ENCODE measurements around the gene EPS15.

The EPS15 gene

DNA sequence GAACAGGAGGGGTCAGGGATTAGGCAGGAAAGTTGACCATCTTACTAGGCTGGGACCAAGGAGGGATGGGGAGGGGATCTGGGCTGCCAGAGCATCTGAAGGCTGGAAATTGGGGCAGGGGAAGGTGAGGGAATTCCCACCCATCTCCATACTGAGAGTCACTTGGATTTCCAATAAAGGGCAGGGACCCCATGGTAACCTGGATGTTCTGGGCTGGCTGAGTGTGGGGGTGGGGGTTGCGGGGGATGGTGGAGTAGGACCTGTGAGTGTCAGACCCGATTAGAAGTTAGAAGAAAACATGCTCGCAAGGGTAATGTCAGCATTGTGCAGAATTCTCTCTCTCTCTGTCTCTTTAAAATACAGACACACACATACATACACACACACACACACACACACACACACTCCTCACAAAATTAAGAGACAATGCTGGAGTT is 40.0 kb upstream of the EPS15 start:
- Histone ChIP-seq H3K79me2 (ENCODE audit: control insufficient read depth, insufficient read depth, low read length, unreplicated experiment) (no peaks in the 10 kb centered on the region), H3K27ac (ENCODE audit: low read depth, low read length) (peak overlapping the region; percentile 83), H3K4me1 (ENCODE audit: control insufficient read depth, insufficient read depth, low read length, unreplicated experiment) (peaks cover 41% of the 10 kb centered on the region), H3K4me3 (ENCODE audit: low read depth, low read length) (peak overlapping the region; percentile 22; the same call in 1 of the 2 replicates), H3K36me3 (ENCODE audit: insufficient read depth, low read length) (no peaks in the 10 kb centered on the region), H3K27me3 (ENCODE audit: insufficient read depth, low read length) (no peaks in the 10 kb centered on the region), H2AFZ (ENCODE audit: low read length, unreplicated experiment) (peak overlapping the region; percentile 16)

DNA sequence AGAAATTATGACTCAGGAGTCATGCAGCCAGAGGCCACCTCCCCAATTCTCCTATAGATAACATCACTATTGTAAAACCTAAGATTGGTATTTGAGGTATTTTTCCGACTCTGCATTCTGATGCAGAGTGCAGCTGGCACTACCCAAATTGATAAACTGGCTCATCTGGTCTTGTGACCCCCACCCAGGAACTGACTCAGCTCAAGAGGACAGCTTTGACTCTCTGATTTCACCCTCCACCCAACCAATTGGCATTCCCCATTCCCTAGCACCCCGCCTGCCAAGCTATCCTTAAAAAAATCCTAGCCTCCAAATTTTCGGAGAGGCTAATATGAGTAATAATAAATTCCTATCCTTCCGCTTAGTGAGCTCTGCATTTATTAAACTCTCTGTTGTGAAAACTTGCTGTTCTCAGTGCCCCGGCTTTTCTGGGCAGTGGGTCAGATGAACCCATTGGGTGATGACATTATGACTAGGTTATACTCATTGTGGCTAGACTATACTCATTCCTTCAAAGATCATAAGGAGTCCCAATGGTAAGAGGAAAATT is 39.4 kb upstream of the EPS15 start:
- H3K4me1 ChIP-seq (ENCODE audit: control insufficient read depth, insufficient read depth, low read length, unreplicated experiment) = peaks cover 35% of the 10 kb centered on the region
- peak overlapping the region; percentile 29 for H2AFZ ChIP-seq (ENCODE audit: low read length, unreplicated experiment)
- H3K36me3 ChIP-seq (ENCODE audit: insufficient read depth, low read length) = no peaks in the 10 kb centered on the region
- H3K4me3 ChIP-seq (ENCODE audit: low read depth, low read length) = peak overlapping the region; percentile 29
- H3K79me2 ChIP-seq (ENCODE audit: control insufficient read depth, insufficient read depth, low read length, unreplicated experiment) = no peaks in the 10 kb centered on the region
- H3K27me3 ChIP-seq (ENCODE audit: insufficient read depth, low read length) = no peaks in the 10 kb centered on the region
- H3K27ac ChIP-seq (ENCODE audit: low read depth, low read length) = peak overlapping the region; percentile 83

DNA sequence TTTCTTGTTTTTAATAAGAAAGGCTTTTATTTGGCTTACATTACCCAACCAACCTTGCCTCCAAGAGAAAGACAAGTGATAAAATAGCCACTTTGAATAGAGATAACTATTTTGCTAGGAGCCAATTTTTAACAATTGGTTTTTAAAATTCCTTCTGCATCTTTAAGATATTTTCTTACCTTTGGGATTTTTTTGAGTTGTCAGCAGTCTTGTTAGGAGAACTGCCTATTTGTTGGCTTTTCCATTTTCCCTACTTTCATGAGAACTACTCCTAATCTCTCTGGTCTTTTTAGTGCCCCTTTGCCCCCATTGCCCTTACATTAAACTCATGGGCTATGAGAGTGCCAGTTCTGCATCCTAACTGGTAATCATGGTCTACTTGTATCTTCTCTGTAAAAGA is 38.1 kb upstream of the EPS15 start:
- Histone ChIP-seq H3K4me3 (ENCODE audit: low read depth, low read length) (no peak overlapping the region), H3K36me3 (ENCODE audit: insufficient read depth, low read length) (no peaks in the 10 kb centered on the region), H3K4me1 (ENCODE audit: control insufficient read depth, insufficient read depth, low read length, unreplicated experiment) (peaks cover 32% of the 10 kb centered on the region), H3K79me2 (ENCODE audit: control insufficient read depth, insufficient read depth, low read length, unreplicated experiment) (no peaks in the 10 kb centered on the region), H2AFZ (ENCODE audit: low read length, unreplicated experiment) (no peak overlapping the region), H3K27ac (ENCODE audit: low read depth, low read length) (peak overlapping the region; percentile 83), H3K27me3 (ENCODE audit: insufficient read depth, low read length) (no peaks in the 10 kb centered on the region)

DNA sequence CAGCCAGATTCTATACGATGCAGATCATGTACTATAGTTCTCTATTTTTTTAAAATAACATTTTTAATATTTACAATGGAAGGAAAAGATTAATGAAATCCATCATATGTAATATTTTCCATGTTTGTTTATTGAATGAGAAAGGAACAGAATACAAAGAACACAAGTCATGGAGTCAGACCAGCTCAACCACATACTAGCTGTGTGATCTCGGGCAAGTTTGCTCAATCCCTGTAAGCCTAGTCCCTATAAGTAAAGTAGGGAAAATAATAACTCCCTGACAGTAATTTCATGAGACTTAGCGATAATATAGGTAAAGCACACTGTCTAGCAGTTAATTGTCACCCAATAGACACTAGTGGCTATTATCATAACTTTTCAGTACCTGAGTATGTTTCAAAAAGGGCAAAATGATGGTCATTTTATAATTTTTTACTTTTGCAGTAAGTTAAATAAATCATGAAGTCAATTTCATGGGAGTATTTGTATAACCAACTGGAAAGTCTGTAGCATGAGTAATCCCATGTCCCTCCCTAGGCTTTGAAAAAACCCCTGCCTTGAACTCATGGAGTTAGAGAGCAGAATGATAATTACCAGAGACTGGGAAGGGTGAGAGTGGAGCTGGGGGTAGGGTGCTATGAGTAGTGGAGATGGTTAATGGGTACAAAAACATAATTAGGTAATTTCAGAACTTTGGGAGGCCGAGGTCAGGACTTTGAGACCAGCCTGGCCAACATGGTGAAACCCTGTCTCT is 37.0 kb upstream of the EPS15 start:
- no peaks in the 10 kb centered on the region for H3K27me3 ChIP-seq (ENCODE audit: insufficient read depth, low read length)
- no peaks in the 10 kb centered on the region for H3K79me2 ChIP-seq (ENCODE audit: control insufficient read depth, insufficient read depth, low read length, unreplicated experiment)
- peak overlapping the region; percentile 35 for H2AFZ ChIP-seq (ENCODE audit: low read length, unreplicated experiment)
- no peaks in the 10 kb centered on the region for H3K36me3 ChIP-seq (ENCODE audit: insufficient read depth, low read length)
- H3K4me1 ChIP-seq (ENCODE audit: control insufficient read depth, insufficient read depth, low read length, unreplicated experiment) = peaks cover 32% of the 10 kb centered on the region
- no peak overlapping the region for H3K4me3 ChIP-seq (ENCODE audit: low read depth, low read length)
- no peak overlapping the region for H3K27ac ChIP-seq (ENCODE audit: low read depth, low read length)

DNA sequence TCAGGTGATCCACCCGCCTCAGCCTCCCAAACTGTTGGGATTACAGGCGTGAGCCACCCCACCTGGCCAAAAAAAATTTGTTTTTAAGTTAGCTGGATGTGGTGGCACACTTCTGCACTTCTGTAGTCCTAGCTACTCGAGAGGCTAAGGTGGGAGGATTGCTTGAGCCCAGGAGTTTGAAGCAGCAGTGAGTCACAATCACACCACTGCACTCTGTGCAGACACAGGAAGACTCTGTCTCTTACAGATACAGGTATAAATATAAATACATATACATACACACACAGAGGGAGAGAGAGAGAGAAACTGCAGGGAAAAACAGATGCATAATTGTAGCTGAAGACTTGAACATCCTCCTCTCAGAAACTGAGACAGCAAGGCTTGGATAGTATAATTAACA is 34.8 kb upstream of the EPS15 start:
- no peaks in the 10 kb centered on the region for H3K27me3 ChIP-seq (ENCODE audit: insufficient read depth, low read length)
- H3K4me1 ChIP-seq (ENCODE audit: control insufficient read depth, insufficient read depth, low read length, unreplicated experiment) = peaks cover 26% of the 10 kb centered on the region
- H3K79me2 ChIP-seq (ENCODE audit: control insufficient read depth, insufficient read depth, low read length, unreplicated experiment) = no peaks in the 10 kb centered on the region
- H3K36me3 ChIP-seq (ENCODE audit: insufficient read depth, low read length) = no peaks in the 10 kb centered on the region
- no peak overlapping the region for H2AFZ ChIP-seq (ENCODE audit: low read length, unreplicated experiment)
- H3K27ac ChIP-seq (ENCODE audit: low read depth, low read length) = no peak overlapping the region
- H3K4me3 ChIP-seq (ENCODE audit: low read depth, low read length) = no peak overlapping the region

DNA sequence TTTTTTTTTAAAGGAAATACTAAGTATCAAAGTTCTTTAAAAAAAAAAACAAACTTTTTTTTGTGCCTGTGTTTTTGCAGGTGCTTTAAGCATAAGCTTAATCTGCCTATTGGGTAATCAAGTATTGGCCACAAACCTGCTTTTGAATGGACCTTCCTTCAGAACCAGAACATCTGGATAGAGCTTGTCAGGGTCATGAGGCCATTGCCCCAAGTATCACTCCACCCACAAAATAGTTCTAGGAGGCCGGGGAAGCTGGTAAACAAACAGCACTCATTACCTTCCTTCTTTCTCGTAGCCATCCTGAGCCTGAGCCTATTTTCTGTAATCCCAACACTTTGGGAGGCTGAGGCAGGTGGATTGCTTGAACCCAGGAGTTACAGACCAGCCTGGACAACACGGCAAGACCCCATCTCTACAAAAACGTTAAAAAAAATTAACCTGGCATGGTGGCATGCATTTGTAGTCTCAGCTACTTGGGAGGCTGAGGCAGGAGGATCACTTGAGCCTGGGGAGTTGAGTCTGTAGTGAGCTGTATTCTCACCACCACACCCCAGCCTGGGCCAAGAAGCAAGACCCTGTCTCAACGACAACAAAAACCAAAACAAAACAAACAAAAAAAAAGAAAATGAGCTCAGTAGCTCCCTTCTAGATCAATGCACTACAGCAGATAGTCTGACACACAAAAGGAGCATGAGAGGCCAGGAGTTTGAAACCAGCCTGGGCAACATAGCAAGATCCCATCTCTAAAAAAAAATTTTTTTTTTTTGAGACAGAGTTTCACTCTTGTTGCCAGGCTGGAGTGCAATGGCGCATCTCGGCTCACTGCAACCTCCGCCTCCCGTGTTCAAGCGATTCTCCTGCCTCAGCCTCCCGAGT is 34.1 kb upstream of the EPS15 start:
- Histone ChIP-seq H3K27me3 (ENCODE audit: insufficient read depth, low read length) (no peaks in the 10 kb centered on the region), H2AFZ (ENCODE audit: low read length, unreplicated experiment) (no peak overlapping the region), H3K36me3 (ENCODE audit: insufficient read depth, low read length) (no peaks in the 10 kb centered on the region), H3K4me1 (ENCODE audit: control insufficient read depth, insufficient read depth, low read length, unreplicated experiment) (peaks cover 22% of the 10 kb centered on the region), H3K4me3 (ENCODE audit: low read depth, low read length) (no peak overlapping the region), H3K27ac (ENCODE audit: low read depth, low read length) (no peak overlapping the region), H3K79me2 (ENCODE audit: control insufficient read depth, insufficient read depth, low read length, unreplicated experiment) (no peaks in the 10 kb centered on the region)

DNA sequence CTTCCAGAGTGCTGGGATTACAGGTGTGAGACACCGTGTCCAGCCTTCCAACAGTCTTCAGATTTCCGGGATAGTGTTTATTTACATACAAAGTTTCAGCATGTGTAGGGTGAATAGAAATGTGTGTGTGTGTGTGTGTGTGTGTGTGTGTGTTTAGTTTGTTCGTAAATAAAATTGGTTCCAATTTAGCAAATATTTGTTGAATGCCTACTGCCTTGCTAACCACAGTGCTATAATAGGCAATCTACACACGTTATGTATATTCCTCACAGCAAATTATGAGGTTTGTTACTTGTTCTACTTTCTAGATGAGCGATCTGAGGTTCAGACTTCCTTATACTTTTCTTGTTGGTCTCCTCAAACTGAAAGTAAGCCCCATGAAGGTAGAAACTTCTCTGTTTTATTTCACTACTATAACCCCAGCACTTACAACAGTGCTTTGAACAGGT is 32.8 kb upstream of the EPS15 start:
- H3K27me3 ChIP-seq (ENCODE audit: insufficient read depth, low read length) = no peaks in the 10 kb centered on the region
- peaks cover 12% of the 10 kb centered on the region for H3K4me1 ChIP-seq (ENCODE audit: control insufficient read depth, insufficient read depth, low read length, unreplicated experiment)
- H3K79me2 ChIP-seq (ENCODE audit: control insufficient read depth, insufficient read depth, low read length, unreplicated experiment) = no peaks in the 10 kb centered on the region
- no peak overlapping the region for H2AFZ ChIP-seq (ENCODE audit: low read length, unreplicated experiment)
- H3K4me3 ChIP-seq (ENCODE audit: low read depth, low read length) = no peak overlapping the region
- no peaks in the 10 kb centered on the region for H3K36me3 ChIP-seq (ENCODE audit: insufficient read depth, low read length)
- H3K27ac ChIP-seq (ENCODE audit: low read depth, low read length) = no peak overlapping the region

DNA sequence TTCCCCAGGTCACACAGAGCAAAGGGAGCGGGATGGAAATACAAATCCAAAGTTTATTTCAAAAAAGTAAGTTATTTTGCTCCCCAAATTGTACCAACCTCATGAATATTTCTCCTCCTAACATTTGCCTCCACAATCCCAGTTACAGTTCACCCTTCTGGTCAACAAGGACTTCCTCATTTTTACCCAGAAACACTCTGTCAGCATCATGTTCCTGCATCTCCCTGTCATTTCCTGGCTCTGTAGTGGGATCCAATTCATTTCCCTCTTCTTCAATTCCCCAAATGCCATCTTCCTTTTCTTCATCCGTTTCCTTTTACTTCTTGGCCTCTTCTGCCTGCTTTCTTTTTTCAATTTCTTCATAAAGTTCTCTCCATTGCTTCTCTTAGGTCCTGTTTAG is 32.0 kb upstream of the EPS15 start:
- Histone ChIP-seq H3K27me3 (ENCODE audit: insufficient read depth, low read length) (no peaks in the 10 kb centered on the region), H3K4me1 (ENCODE audit: control insufficient read depth, insufficient read depth, low read length, unreplicated experiment) (peaks cover 9% of the 10 kb centered on the region), H2AFZ (ENCODE audit: low read length, unreplicated experiment) (no peak overlapping the region), H3K27ac (ENCODE audit: low read depth, low read length) (no peak overlapping the region), H3K79me2 (ENCODE audit: control insufficient read depth, insufficient read depth, low read length, unreplicated experiment) (no peaks in the 10 kb centered on the region), H3K4me3 (ENCODE audit: low read depth, low read length) (no peak overlapping the region), H3K36me3 (ENCODE audit: insufficient read depth, low read length) (no peaks in the 10 kb centered on the region)

DNA sequence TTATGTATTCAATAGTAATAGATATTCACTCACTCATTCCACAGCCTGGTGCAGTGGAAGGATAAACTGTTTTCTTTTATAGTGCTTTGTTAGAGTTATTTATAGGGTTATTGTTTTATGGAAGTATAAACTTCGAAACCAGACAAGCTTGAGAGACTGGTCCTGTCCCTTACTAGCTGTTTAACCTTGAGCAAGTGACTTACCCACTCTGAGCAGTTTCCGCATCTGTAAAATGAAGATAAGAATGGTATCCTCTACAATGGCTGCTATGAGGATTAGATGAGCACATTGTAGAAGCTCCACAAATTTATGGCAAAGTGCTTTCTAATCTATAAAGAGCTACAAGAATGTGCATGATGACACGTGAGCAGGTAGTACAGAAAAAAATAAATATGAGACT is 30.8 kb upstream of the EPS15 start:
- Histone ChIP-seq H2AFZ (ENCODE audit: low read length, unreplicated experiment) (no peak overlapping the region), H3K4me3 (ENCODE audit: low read depth, low read length) (no peak overlapping the region), H3K79me2 (ENCODE audit: control insufficient read depth, insufficient read depth, low read length, unreplicated experiment) (no peaks in the 10 kb centered on the region), H3K27ac (ENCODE audit: low read depth, low read length) (no peak overlapping the region), H3K27me3 (ENCODE audit: insufficient read depth, low read length) (no peaks in the 10 kb centered on the region), H3K4me1 (ENCODE audit: control insufficient read depth, insufficient read depth, low read length, unreplicated experiment) (peaks cover 6% of the 10 kb centered on the region), H3K36me3 (ENCODE audit: insufficient read depth, low read length) (no peaks in the 10 kb centered on the region)

DNA sequence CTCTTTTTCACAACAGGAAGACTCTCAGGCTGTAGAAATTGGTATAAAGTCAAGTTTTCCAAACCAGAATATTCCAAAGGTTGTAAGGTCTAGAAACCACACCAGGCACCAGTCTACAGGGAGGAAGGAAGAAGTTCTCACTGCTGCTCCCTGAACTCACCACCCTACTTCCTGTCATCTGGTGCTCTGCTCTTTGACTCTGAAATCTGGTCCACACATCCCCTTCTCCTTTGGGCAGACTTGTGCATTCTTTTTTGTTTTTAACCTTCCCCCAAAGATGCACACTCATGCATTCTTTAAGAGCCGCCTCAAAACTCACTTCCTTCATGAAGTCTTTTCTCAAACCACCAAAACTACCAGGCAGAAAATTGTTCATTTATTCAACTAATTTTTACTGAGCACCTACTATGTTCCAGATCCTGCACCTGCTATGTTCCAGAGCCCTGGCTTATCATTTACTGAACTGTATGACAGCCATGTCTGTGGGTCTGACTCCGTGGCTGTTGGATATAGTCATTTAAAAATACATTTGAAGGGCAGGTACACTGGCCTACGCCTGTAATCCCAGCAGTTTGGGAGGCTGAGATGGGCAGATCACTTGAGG is 30.1 kb upstream of the EPS15 start:
- Histone ChIP-seq H3K4me1 (ENCODE audit: control insufficient read depth, insufficient read depth, low read length, unreplicated experiment) (peaks cover 6% of the 10 kb centered on the region), H3K27me3 (ENCODE audit: insufficient read depth, low read length) (no peaks in the 10 kb centered on the region), H3K27ac (ENCODE audit: low read depth, low read length) (no peak overlapping the region), H3K36me3 (ENCODE audit: insufficient read depth, low read length) (no peaks in the 10 kb centered on the region), H3K79me2 (ENCODE audit: control insufficient read depth, insufficient read depth, low read length, unreplicated experiment) (no peaks in the 10 kb centered on the region), H3K4me3 (ENCODE audit: low read depth, low read length) (no peak overlapping the region), H2AFZ (ENCODE audit: low read length, unreplicated experiment) (peak overlapping the region; percentile 71)
